Measurements from ENCODE around the gene CANT1.

- TF ChIP-seq CTCF (IDR thresholded peaks at IDR 0.05) (no peak), RELA (CRISPR knock-in tag; IDR thresholded peaks at IDR 0.05; ENCODE audit: borderline replicate concordance) (no peak), AFF4 (CRISPR knock-in tag; IDR thresholded peaks at IDR 0.05; ENCODE audit: borderline replicate concordance) (no peak), JUN (CRISPR knock-in tag; IDR thresholded peaks at IDR 0.05) (no peak), USF2 (CRISPR knock-in tag; IDR thresholded peaks at IDR 0.05) (no peak), SOX15 (CRISPR knock-in tag; IDR thresholded peaks at IDR 0.05) (no peak), HMGXB4 (CRISPR knock-in tag; IDR thresholded peaks at IDR 0.05) (no peak), USF1 (CRISPR knock-in tag; IDR thresholded peaks at IDR 0.05) (no peak), ZNF416 (CRISPR knock-in tag; IDR thresholded peaks at IDR 0.05) (no peak)
These were observed 19.9 kb upstream of the CANT1 start for GRCh38 chr17:79029327-79030009.
